ENCODE measurements around the gene NDUFS3.
A peak's percentile ranks its signal among the peaks of the same experiment; 100 is the strongest.
"Not testable (repeated sequence)": the region's sequence is repeated elsewhere in the genome, so short reads cannot be mapped to it uniquely, and the experiment has no call there.

The NDUFS3 gene

GRCh38 chr11:47536915-47537314 is 42.0 kb upstream of the NDUFS3 start:
- TF ChIP-seq ZFX (IDR thresholded peaks at IDR 0.05; ENCODE audit: borderline replicate concordance) (no peak), CTCF (IDR thresholded peaks at IDR 0.05) (no peak)
- no peak overlapping the region for H3K27ac ChIP-seq

DNA sequence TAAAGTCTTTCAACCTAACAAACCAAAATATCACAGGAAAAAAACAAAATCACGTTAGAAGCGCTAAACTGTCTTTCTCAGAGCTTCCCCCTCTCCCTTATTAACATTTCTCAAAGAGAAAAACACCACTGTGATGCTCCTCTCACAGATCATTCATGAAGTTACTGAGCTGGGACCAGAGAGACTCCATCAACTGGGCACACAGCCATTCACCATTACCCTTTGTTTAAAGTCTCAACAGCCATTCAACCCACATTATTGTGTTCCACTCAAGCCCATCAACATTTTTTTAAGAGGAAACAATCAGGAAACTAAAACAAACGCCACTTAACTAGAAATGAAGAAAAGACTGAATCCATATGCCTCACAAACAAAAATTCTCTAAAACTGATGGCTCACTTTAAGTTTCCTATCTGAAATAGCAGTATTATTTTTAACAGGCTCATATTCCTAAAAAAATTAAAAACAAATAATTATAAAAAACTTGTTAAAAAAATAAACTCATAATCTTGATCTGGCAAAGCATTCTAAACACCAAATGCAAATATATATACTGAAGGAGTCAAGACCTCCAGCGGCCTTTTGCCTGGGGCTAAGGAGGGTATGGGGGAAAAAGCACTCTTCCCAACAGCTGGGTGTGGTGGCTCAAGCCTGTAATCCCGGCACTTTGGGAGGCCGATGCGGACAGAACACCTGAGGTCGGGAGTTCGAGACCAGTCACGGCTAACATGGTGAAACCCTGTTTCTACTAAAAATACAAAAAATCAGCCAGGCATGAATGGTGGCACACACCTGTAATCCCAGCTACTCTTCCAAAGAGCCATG is 39.9 kb upstream of the NDUFS3 start:
- peak overlapping the region; percentile 24; the same call in 1 of the 2 replicates for H3K27ac ChIP-seq
- TF ChIP-seq CTCF (IDR thresholded peaks at IDR 0.05) (no peak), ZFX (IDR thresholded peaks at IDR 0.05; ENCODE audit: borderline replicate concordance) (no peak)

GRCh38 chr11:47539681-47540039 is 39.2 kb upstream of the NDUFS3 start:
- peak overlapping the region; percentile 24; the same call in 1 of the 2 replicates for H3K27ac ChIP-seq
- TF ChIP-seq CTCF (IDR thresholded peaks at IDR 0.05) (no peak), ZFX (IDR thresholded peaks at IDR 0.05; ENCODE audit: borderline replicate concordance) (no peak)

- TF ChIP-seq ZFX (IDR thresholded peaks at IDR 0.05; ENCODE audit: borderline replicate concordance), result no peak
- TF ChIP-seq CTCF (IDR thresholded peaks at IDR 0.05), result no peak
- no peak overlapping the region for H3K27ac ChIP-seq
Measured at GRCh38 chr11:47541070-47541469, 37.8 kb upstream of the NDUFS3 start.

GRCh38 chr11:47545298-47545697 is 33.6 kb upstream of the NDUFS3 start:
- no peak overlapping the region for H3K27ac ChIP-seq
- no peak for TF ChIP-seq CTCF (IDR thresholded peaks at IDR 0.05)
- TF ChIP-seq ZFX (IDR thresholded peaks at IDR 0.05; ENCODE audit: borderline replicate concordance), result no peak

DNA sequence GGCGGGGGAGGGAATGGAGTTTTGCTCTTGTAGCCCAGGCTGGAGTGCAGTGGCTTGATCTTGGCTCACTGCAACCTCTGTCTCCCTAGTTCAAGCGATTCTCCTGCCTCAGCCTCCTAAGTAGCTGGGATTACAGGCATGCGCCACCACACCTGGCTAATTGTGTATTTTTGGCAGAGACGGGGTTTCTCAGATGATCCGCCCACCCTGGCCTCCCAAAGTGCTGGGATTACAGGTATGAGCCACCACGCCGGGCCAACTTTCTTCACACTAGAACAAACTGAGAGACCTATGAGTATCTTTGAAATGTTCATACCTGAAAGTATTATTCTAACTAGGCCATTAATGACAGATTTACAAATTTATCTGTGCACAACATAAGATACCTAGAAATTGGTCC is 32.6 kb upstream of the NDUFS3 start:
- not testable (repeated sequence) for H3K27ac ChIP-seq

GRCh38 chr11:47550288-47551047 is 28.4 kb upstream of the NDUFS3 start:
- TF ChIP-seq ZFX (IDR thresholded peaks at IDR 0.05; ENCODE audit: borderline replicate concordance) (no peak), CTCF (IDR thresholded peaks at IDR 0.05) (no peak)
- peak overlapping the region; percentile 81; the same call in 1 of the 2 replicates for H3K27ac ChIP-seq
